AG04449 (cell line): ENCODE data around the gene CSNK1G1.
"Not testable (repeated sequence)": the region's sequence is repeated elsewhere in the genome, so short reads cannot be mapped to it uniquely, and the experiment has no call there.

ENCODE experiments used
- CTCF ChIA-PET: fragments of 350-600 bp; formaldehyde crosslinking; extraction: SDS; loops from one replicate; lab custom pipeline; 2021; ENCODE audit warnings: antibody characterized with exemption; lab: Yijun Ruan, JAX
- POLR2A ChIA-PET: fragments of 400-600, 350-600 bp; formaldehyde crosslinking; extraction: SDS; loops from one replicate; lab custom pipeline; 2020; ENCODE audit warnings: antibody characterized with exemption, inconsistent platforms; lab: Yijun Ruan, JAX
- DNase-seq: peaks from one replicate; pipeline ENCODE4 v3.0.0-alpha.2; 2010; ENCODE audit warnings: low read depth, low spot score
- H3K4me3 ChIP-seq: 2 replicates; pipeline ENCODE4 v1.5.1; 2011; ENCODE audit warnings: low read depth, mild to moderate bottlenecking, control low read depth, low read length
- TF ChIP-seq, protein P1 (sequence below): IDR thresholded peaks from one replicate; pipeline ENCODE4 v1.5.1; 2011; ENCODE audit warnings: mild to moderate bottlenecking, moderate library complexity, low read length, control low read depth, inconsistent platforms; ENCODE audit not compliant: insufficient read depth; ENCODE audit errors: missing control alignments

Gene CSNK1G1

GRCh38 chr15:64355944-64356709, at the start of gene CSNK1G1:
TSS of gene CSNK1G1 (minus strand) at chr15:64356173. CDS start at chr15:64300499, 55,674 bp downstream.
- H3K4me3 ChIP-seq, result peak within 1 kb of the TSS; percentile 95
- DNase-seq, result peak; percentile 84
- POLR2A ChIA-PET, result no interaction called here
- CTCF ChIA-PET, result interaction anchor here (0.6 to 1.4 kb wide), 14 partner anchors 9 to 202 kb away, joined by 3 to 11 read pairs (median 5); partner anchors contain the start of gene TRIP4
- TF ChIP-seq, protein P1, sequence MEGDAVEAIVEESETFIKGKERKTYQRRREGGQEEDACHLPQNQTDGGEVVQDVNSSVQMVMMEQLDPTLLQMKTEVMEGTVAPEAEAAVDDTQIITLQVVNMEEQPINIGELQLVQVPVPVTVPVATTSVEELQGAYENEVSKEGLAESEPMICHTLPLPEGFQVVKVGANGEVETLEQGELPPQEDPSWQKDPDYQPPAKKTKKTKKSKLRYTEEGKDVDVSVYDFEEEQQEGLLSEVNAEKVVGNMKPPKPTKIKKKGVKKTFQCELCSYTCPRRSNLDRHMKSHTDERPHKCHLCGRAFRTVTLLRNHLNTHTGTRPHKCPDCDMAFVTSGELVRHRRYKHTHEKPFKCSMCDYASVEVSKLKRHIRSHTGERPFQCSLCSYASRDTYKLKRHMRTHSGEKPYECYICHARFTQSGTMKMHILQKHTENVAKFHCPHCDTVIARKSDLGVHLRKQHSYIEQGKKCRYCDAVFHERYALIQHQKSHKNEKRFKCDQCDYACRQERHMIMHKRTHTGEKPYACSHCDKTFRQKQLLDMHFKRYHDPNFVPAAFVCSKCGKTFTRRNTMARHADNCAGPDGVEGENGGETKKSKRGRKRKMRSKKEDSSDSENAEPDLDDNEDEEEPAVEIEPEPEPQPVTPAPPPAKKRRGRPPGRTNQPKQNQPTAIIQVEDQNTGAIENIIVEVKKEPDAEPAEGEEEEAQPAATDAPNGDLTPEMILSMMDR, result peak; percentile 21

DNA sequence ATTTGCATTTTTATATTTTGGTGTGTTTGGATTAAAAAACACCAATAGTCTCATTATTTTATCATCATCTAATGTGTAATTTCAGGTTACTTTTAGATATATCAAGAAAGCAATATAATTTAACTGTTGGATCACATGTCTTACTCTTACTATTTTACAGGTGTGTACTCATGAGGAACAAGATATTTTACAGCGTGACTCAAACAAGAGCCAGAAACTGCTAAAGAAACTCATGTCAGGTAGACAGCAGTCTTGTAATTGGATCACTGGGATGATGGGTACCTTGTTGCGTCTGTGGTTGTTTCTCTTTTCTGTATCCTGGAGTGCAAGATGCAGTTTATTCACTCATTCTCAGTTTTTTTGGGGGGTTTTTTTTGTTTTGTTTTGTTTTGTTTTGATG, 44.6 kb upstream of the CSNK1G1 start:
- TF ChIP-seq, protein P1, result no peak
- no peak overlapping the region for H3K4me3 ChIP-seq
- ChIA-PET POLR2A (no interaction called here), CTCF (no interaction called here)
- no peak for DNase-seq

DNA sequence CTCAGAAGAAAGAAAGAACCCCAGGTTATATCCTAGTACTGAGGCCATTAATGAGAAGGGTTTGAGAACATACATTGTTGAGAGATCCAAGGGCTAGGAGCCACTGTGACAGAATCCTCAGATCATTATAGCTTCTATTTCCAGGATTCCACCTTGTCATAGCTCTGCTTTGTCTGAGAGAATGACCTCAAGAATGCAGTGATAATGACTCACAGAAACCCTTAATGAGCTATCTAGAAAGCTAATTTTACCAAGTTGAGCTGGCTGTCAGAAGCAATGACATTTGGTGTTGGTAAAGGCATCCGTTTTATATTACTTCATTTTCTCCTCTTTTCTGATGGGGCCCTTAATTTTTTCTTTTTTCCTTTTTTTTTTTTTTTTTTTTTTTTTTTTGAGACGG, 42.6 kb upstream of the CSNK1G1 start:
- ChIA-PET POLR2A (interaction anchor here (0.7 to 1.9 kb wide), 2 partner anchors 11 to 287 kb away, joined by 3 to 6 read pairs; partner anchors contain the start of gene TRIP4), CTCF (no interaction called here)
- TF ChIP-seq, protein P1, result no peak
- no peak overlapping the region for H3K4me3 ChIP-seq
- DNase-seq, result no peak

DNA sequence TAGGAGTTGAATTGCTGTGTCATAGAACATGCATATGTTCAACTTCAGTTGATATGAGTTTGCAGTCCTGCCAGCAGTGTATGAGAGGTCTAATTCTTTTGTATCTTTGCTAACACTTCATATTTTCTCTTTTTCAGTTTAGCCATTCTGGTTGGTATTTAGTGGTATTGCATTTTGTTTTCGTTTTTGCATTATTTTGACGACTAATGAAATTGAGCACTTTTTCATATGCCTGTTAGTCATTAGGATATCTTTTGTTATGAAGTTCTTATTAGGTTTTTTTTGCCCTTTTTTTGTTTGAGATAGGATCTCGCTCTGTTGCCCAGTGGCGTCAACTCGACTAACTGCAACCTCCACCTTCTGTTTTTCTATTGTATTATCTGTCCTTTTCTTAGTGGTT, 40.8 kb upstream of the CSNK1G1 start:
- CTCF ChIA-PET, result interaction anchor here (1.9 kb wide), 1 partner anchor 186 kb away, joined by 6 read pairs; no protein-coding TSS in a partner anchor
- no peak for DNase-seq
- TF ChIP-seq, protein P1, result no peak
- POLR2A ChIA-PET, result interaction anchor here (1.2 kb wide), 1 partner anchor 9 kb away, joined by 8 read pairs; the partner anchor contains the start of gene TRIP4
- no peak overlapping the region for H3K4me3 ChIP-seq

- H3K4me3 ChIP-seq, CTCF ChIA-PET, POLR2A ChIA-PET, DNase-seq: not testable (repeated sequence)
These were observed 36.5 kb upstream of the CSNK1G1 start for GRCh38 chr15:64392471-64392870.

DNA sequence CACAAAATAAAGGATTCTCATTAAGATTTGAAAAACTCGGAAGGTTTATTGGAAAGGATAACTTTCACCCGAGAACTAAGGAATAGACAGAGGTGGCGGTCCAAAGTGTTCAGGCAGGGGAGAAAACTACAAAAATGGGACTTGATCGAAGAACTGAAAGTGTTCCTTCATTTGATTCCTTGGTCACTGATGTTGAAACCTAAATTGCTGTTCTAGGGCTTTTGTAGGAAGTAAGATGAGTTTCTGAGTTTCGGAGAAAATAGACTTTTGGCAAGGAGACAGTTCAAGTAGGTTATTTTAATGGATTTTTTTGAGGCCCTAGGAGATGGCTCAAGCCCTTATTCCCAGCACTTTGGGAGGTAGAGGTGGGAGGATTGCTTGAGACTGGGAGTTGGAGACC, 33.1 kb upstream of the CSNK1G1 start:
- CTCF ChIA-PET, result no interaction called here
- POLR2A ChIA-PET, result no interaction called here
- peak overlapping the region; percentile 34 for H3K4me3 ChIP-seq
- DNase-seq, result no peak
- TF ChIP-seq, protein P1, result no peak
